HEK293 (cell line): Measurements from ENCODE around the gene DLG1.

Experiments used
- CTCF ChIA-PET: fragments of 350-600 bp; formaldehyde crosslinking; extraction: SDS; loops from one replicate; lab custom pipeline; 2021; ENCODE audit warnings: antibody characterized with exemption; lab: Yijun Ruan, JAX
- POLR2A ChIA-PET: fragments of 300-600 bp; formaldehyde crosslinking; extraction: SDS; loops from one replicate; lab custom pipeline; 2020; ENCODE audit warnings: antibody characterized with exemption, inconsistent platforms; lab: Yijun Ruan, JAX
- H3K27ac ChIP-seq: fragments of 200-500 bp; sonication (Bioruptor generic); 2 replicates; pipeline ENCODE4 v1.5.1; 2014; ENCODE audit warnings: low read depth, low read length, control low read depth, inconsistent platforms; ENCODE audit errors: extremely low read depth
- H3K36me3 ChIP-seq, 2 experiments: fragments of 200-500 bp in 1 of 2; sonication (Bioruptor generic) in 1 of 2; 1 replicate in 1 of 2; 2 replicates in 1 of 2; pipeline ENCODE4 v1.5.1; 2014 to 2017; ENCODE audit warnings: inconsistent platforms in 2 of 2, low read length in 2 of 2; ENCODE audit not compliant: control insufficient read depth in 2 of 2, insufficient read depth in 1 of 2
- H3K4me1 ChIP-seq: fragments of 200-500 bp; sonication (Bioruptor generic); 2 replicates; pipeline ENCODE4 v1.5.1; 2014; ENCODE audit warnings: mild to moderate bottlenecking, low read length, inconsistent platforms; ENCODE audit not compliant: control insufficient read depth, insufficient read depth
- H3K4me3 ChIP-seq: 2 replicates; pipeline ENCODE4 v1.5.1; 2011; ENCODE audit warnings: low read depth, mild to moderate bottlenecking, control low read depth, low read length, moderate library complexity
- H3K9me3 ChIP-seq: fragments of 200-500 bp; sonication (Bioruptor generic); 2 replicates; pipeline ENCODE4 v1.5.1; 2014; ENCODE audit warnings: low read depth, low read length, inconsistent platforms; ENCODE audit not compliant: control insufficient read depth, insufficient read depth
- HIC1 ChIP-seq: fragments of 450-650 bp; formaldehyde crosslinking; IDR thresholded peaks from 2 replicates; pipeline ENCODE4 v1.5.1; 2016; ENCODE audit warnings: missing biosample characterization, missing genetic modification characterization
- PRDM1 ChIP-seq: fragments of 450-650 bp; formaldehyde crosslinking; IDR thresholded peaks from 2 replicates; pipeline ENCODE4; 2016; ENCODE audit warnings: missing biosample characterization, missing genetic modification characterization
- TRIM28 ChIP-seq: IDR thresholded peaks from 2 replicates; pipeline ENCODE4 v1.6.1; 2011; ENCODE audit warnings: low read length, control low read depth, borderline replicate concordance
- ZBTB44 ChIP-seq: fragments of 450-650 bp; IDR thresholded peaks from 2 replicates; pipeline ENCODE4 v1.5.1; 2018; ENCODE audit warnings: missing biosample characterization, mild to moderate bottlenecking, missing genetic modification characterization
- ZNF121 ChIP-seq: fragments of 450-650 bp; formaldehyde crosslinking; IDR thresholded peaks from 2 replicates; pipeline ENCODE4 v1.5.1; 2016; ENCODE audit warnings: missing biosample characterization, missing genetic modification characterization
- ZNF146 ChIP-seq: fragments of 450-650 bp; formaldehyde crosslinking; IDR thresholded peaks from 2 replicates; pipeline ENCODE4 v1.5.1; 2016; ENCODE audit warnings: missing biosample characterization, missing genetic modification characterization
- ZNF211 ChIP-seq: fragments of 450-650 bp; formaldehyde crosslinking; IDR thresholded peaks from 2 replicates; pipeline ENCODE4 v1.5.1; 2016; ENCODE audit warnings: low read depth, missing biosample characterization, missing genetic modification characterization
- ZNF639 ChIP-seq: fragments of 450-650 bp; formaldehyde crosslinking; IDR thresholded peaks from 2 replicates; pipeline ENCODE4 v1.5.1; 2016; ENCODE audit warnings: missing biosample characterization, missing genetic modification characterization
- TF ChIP-seq, protein P1 (sequence below): fragments of 450-650 bp; formaldehyde crosslinking; IDR thresholded peaks from 2 replicates; pipeline ENCODE4 v1.5.1; 2016; ENCODE audit warnings: missing biosample characterization, missing genetic modification characterization

Gene DLG1

DNA sequence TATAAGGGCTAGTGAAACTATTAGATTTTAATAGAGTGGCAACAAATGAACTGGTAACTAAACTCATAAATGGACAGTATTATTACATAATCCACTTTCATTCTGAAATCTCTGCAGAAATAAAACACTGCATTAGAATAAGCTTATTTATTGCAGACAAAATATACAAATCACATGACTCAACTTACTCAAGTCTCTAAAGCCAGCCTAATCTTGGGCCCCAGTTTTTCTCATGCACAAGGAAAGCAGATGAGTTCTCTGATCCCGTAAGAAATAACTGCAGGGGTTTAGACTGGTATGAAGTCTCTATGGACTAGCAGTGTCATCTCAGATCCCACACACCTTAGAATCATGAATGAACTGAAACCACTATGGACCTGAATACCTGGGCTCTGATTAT, 5.8 kb downstream of the DLG1 start:
- no peaks in the 10 kb centered on the region for H3K4me1 ChIP-seq
- H3K36me3 ChIP-seq: peaks cover 0 to 74% of the 10 kb centered on the region in 2 experiments
- H3K9me3 ChIP-seq: no peaks in the 10 kb centered on the region
- no peak overlapping the region for H3K4me3 ChIP-seq
- CTCF ChIA-PET: no interaction called here
- H3K27ac ChIP-seq: no peak overlapping the region
- POLR2A ChIA-PET: no interaction called here
- TF ChIP-seq, protein P1, sequence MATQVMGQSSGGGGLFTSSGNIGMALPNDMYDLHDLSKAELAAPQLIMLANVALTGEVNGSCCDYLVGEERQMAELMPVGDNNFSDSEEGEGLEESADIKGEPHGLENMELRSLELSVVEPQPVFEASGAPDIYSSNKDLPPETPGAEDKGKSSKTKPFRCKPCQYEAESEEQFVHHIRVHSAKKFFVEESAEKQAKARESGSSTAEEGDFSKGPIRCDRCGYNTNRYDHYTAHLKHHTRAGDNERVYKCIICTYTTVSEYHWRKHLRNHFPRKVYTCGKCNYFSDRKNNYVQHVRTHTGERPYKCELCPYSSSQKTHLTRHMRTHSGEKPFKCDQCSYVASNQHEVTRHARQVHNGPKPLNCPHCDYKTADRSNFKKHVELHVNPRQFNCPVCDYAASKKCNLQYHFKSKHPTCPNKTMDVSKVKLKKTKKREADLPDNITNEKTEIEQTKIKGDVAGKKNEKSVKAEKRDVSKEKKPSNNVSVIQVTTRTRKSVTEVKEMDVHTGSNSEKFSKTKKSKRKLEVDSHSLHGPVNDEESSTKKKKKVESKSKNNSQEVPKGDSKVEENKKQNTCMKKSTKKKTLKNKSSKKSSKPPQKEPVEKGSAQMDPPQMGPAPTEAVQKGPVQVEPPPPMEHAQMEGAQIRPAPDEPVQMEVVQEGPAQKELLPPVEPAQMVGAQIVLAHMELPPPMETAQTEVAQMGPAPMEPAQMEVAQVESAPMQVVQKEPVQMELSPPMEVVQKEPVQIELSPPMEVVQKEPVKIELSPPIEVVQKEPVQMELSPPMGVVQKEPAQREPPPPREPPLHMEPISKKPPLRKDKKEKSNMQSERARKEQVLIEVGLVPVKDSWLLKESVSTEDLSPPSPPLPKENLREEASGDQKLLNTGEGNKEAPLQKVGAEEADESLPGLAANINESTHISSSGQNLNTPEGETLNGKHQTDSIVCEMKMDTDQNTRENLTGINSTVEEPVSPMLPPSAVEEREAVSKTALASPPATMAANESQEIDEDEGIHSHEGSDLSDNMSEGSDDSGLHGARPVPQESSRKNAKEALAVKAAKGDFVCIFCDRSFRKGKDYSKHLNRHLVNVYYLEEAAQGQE: no peak
- TF ChIP-seq ZBTB44: no peak
- no peak for TF ChIP-seq ZNF639

DNA sequence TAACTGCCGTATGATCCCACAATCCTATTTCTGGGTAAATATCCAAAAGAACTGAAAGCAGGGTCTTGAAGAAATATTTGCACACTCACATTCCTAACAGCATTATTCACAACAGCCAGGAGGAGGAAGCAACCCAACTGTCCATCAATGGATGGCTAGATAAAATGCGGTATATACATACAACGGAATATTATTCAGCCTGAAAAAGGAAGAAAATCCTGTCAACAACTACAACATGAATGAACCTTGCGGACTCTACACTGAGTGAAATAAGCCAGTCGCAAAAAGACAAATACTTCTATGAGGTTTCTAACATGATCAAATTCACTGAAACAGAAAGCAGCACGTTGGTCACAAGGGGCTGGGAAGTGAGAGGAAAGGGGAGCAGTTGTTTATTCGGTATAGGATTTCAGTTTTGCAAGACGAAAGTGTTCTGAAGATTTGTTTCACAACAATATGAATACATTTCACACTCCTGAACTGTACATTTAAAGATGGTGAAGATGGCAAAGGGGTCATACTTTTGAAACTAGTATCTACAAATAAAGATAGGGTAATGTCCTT, 6.2 kb downstream of the DLG1 start:
- Histone ChIP-seq H3K36me3 (peaks cover 0 to 78% of the 10 kb centered on the region in 2 experiments), H3K27ac (no peak overlapping the region)
- CTCF ChIA-PET: no interaction called here

DNA sequence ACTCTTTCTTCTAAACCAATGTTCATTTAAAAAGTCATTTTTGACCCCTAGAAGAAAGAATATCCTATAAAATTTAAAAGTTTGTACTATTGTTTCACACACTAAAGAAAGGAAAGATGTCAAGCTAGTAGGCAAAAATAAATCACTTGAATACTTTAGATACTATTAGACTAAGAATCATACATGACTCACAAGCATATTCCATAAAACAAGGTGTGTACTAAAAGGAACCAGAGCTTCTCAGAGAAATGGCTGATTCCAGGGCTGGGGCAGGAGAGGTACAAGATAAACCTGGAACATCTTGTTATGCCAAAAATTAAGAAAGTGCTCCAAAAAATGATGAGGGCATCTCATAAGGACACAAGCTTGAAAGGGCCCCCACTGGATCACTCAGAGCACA, 8.7 kb downstream of the DLG1 start:
- no peak for TF ChIP-seq ZNF211 (tag by site-specific recombination)
- TF ChIP-seq, all 188 proteins: peak for 0
- H3K36me3 ChIP-seq: peaks cover 0 to 83% of the 10 kb centered on the region in 2 experiments
- CTCF ChIA-PET: no interaction called here

More for the DNA sequence above, 6.2 kb downstream of the DLG1 start:
- TF ChIP-seq TRIM28 (no peak), PRDM1 (tag by site-specific recombination) (0 out of 2 replicates have a peak, but pooled peaks have one; percentile 11), ZNF146 (tag by site-specific recombination) (peak; percentile 97)
- TF ChIP-seq, all 188 proteins: peak for 2
- Histone ChIP-seq H3K9me3 (no peaks in the 10 kb centered on the region), H3K4me1 (no peaks in the 10 kb centered on the region), H3K4me3 (no peak overlapping the region)
- POLR2A ChIA-PET: no interaction called here

DNA sequence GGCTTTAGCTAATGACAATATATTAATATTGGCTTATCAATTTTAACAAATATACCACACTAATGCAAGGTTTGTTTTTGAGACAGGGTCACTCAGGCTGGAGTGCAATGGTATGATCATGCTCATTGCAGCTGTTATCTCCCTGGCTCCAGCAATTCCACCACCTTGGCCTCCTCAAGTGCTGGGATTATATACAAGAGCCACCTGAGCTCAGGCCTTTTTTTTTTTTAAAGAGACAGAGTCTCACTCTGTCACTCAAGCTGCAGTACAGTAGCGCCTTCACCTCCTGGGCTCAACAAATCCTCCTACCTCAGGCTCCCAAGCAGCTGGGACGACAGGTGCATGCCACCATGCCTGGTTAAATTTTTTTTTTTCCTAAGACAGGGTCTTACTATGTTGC, 11.7 kb downstream of the DLG1 start:
- no peak overlapping the region for H3K27ac ChIP-seq
- H3K36me3 ChIP-seq: peaks cover 0 to 73% of the 10 kb centered on the region in 2 experiments; a peak in 2 of 3 replicates
- no peak for TF ChIP-seq HIC1 (tag by site-specific recombination)
- 0 out of 2 replicates have a peak, but pooled peaks have one; percentile 9 for TF ChIP-seq ZNF121 (tag by site-specific recombination)
- H3K4me1 ChIP-seq: no peaks in the 10 kb centered on the region
- no peak overlapping the region for H3K4me3 ChIP-seq
- H3K9me3 ChIP-seq: no peaks in the 10 kb centered on the region
- POLR2A ChIA-PET: interaction anchor here (1.3 kb wide), 1 partner anchor 11 kb away, joined by 3 read pairs; no protein-coding TSS in a partner anchor
- CTCF ChIA-PET: interaction anchor here (0.6 kb wide), 1 partner anchor 36 kb away, joined by 4 read pairs; no protein-coding TSS in a partner anchor

More for the DNA sequence above, 8.7 kb downstream of the DLG1 start:
- POLR2A ChIA-PET: no interaction called here
- Histone ChIP-seq H3K27ac (no peak overlapping the region), H3K9me3 (no peaks in the 10 kb centered on the region), H3K4me1 (no peaks in the 10 kb centered on the region), H3K4me3 (no peak overlapping the region)
